Suprapubic skin (tissue), 4 donors: Measurements from ENCODE around the gene PRR23E.

Experiments
- EP300 ChIP-seq: sonication (generic); formaldehyde crosslinking; IDR thresholded peaks from one replicate; pipeline ENCODE4 v1.6.1; 2017; ENCODE audit warnings: antibody characterized with exemption
- POLR2AphosphoS5 ChIP-seq, 3 donors: sonication (generic); formaldehyde crosslinking; IDR thresholded peaks; one replicate each; pipeline ENCODE4 v1.6.1; 2017; ENCODE audit warnings: antibody characterized with exemption in 3 of 3
- TF ChIP-seq, protein P1 (sequence below), 2 donors: fragments of 200-600 bp in 1 of 2; fragments of 450-650 bp in 1 of 2; sonication (generic) in 1 of 2; IDR thresholded peaks; one replicate each; pipeline ENCODE4 v1.5.1; 2016 to 2019; ENCODE audit warnings: antibody characterized with exemption in 2 of 2, mild to moderate bottlenecking in 1 of 2, moderate library complexity in 1 of 2

DNA sequence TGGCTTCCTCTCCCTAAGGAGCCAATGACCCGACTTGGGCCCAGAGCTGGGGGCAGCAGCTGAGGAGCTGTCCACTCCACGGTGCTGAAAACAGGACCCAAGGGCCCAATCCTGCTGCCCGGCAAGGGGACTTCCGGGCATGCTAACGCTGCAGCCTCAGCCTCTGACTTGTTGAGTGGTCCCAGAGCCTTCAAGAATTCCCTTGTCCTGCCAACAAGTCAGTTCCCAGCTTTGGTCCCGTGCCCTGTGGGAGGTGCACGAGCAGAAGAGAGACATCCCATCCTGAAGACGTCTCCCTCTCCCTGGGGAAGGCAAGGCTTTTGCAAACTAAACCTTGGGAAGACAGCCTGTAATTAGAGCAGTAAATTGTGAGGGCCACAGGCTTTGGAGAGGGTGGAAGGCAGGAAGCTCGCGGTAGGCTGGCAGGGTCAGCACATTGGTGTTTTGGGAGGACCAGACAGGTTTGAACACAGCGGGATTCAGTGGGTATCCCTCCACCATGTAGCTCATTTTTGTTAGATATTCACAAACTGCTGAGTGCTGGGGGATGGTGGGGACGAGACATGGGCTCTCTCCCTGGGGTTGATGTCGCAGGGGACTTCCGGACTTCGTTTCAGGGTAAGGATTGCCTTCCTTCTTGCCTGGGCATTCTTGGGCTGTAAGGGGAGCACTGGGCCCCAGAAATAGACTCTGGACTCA is 29.8 kb upstream of the PRR23E start:
- TF ChIP-seq, protein P1, sequence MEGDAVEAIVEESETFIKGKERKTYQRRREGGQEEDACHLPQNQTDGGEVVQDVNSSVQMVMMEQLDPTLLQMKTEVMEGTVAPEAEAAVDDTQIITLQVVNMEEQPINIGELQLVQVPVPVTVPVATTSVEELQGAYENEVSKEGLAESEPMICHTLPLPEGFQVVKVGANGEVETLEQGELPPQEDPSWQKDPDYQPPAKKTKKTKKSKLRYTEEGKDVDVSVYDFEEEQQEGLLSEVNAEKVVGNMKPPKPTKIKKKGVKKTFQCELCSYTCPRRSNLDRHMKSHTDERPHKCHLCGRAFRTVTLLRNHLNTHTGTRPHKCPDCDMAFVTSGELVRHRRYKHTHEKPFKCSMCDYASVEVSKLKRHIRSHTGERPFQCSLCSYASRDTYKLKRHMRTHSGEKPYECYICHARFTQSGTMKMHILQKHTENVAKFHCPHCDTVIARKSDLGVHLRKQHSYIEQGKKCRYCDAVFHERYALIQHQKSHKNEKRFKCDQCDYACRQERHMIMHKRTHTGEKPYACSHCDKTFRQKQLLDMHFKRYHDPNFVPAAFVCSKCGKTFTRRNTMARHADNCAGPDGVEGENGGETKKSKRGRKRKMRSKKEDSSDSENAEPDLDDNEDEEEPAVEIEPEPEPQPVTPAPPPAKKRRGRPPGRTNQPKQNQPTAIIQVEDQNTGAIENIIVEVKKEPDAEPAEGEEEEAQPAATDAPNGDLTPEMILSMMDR (IDR thresholded peaks at IDR 0.05), result no peak
- TF ChIP-seq EP300, result no peak
- TF ChIP-seq POLR2AphosphoS5 (IDR thresholded peaks at IDR 0.05), result no peak
